HCEC 1CT (cell line): ENCODE measurements around the gene BRPF1.

Source experiments
- DNase-seq: peaks from one replicate; pipeline ENCODE4 v3.0.0-alpha.2; 2017

BRPF1 gene

GRCh38 chr3:9739181-9739580, 7.6 kb downstream of the BRPF1 start:
- no peak for DNase-seq

GRCh38 chr3:9742560-9742959, 11.0 kb downstream of the BRPF1 start:
- DNase-seq = no peak

GRCh38 chr3:9743548-9743947, 12.0 kb downstream of the BRPF1 start:
- DNase-seq = no peak

GRCh38 chr3:9744162-9744561, 12.6 kb downstream of the BRPF1 start:
- DNase-seq = no peak

GRCh38 chr3:9745521-9745920, 14.0 kb downstream of the BRPF1 start:
- no peak for DNase-seq

- DNase-seq = peak; percentile 83
Measured at GRCh38 chr3:9746330-9746729, 14.8 kb downstream of the BRPF1 start.

- peak; percentile 67 for DNase-seq
Measured at GRCh38 chr3:9747267-9747666, 15.7 kb downstream of the BRPF1 start.

GRCh38 chr3:9748031-9748430, 16.5 kb downstream of the BRPF1 start:
- DNase-seq = no peak

GRCh38 chr3:9749296-9749644, 17.7 kb downstream of the BRPF1 start:
- DNase-seq = no peak

GRCh38 chr3:9749645-9750555, 18.4 kb downstream of the BRPF1 start, which contains the start of gene OGG1:
Gene OGG1 (plus strand): TSS chr3:9749952. CDS start chr3:9750287, 335 bp downstream.
- DNase-seq = peak; percentile 100

- DNase-seq = peak; percentile 33
Measured at GRCh38 chr3:9750556-9751411, 19.2 kb downstream of the BRPF1 start.

GRCh38 chr3:9754678-9755077, 23.1 kb downstream of the BRPF1 start:
- DNase-seq = no peak

- DNase-seq = no peak
Measured at GRCh38 chr3:9757427-9757826, 25.9 kb downstream of the BRPF1 start.

- no peak for DNase-seq
Measured at GRCh38 chr3:9760779-9761505, 29.4 kb downstream of the BRPF1 start.

- no peak for DNase-seq
Measured at GRCh38 chr3:9761919-9762318, 30.4 kb downstream of the BRPF1 start.

GRCh38 chr3:9762871-9763270, 31.3 kb downstream of the BRPF1 start:
- no peak for DNase-seq

- DNase-seq = no peak
Measured at GRCh38 chr3:9765865-9766264, 34.3 kb downstream of the BRPF1 start.

GRCh38 chr3:9767418-9767817, 35.9 kb downstream of the BRPF1 start:
- DNase-seq = no peak

- DNase-seq = no peak
Measured at GRCh38 chr3:9768141-9768775, 36.7 kb downstream of the BRPF1 start.

GRCh38 chr3:9769012-9769411, 37.5 kb downstream of the BRPF1 start:
- no peak for DNase-seq

- peak; percentile 56 for DNase-seq
Measured at GRCh38 chr3:9769426-9770275, 38.1 kb downstream of the BRPF1 start, which contains the start of gene CAMK1. Gene CAMK1 (minus strand): TSS chr3:9769947. CDS start chr3:9767749, 2,198 bp downstream.
